ENCODE results near the gene URB1.

- no peak for TF ChIP-seq GATA2 (IDR thresholded peaks at IDR 0.05; ENCODE audit: low read depth, low read length)
- TF ChIP-seq GATA3 (IDR thresholded peaks at IDR 0.05; ENCODE audit: low read depth, low read length), result no peak
Observed at GRCh38 chr21:32359719-32360260, 33.0 kb downstream of the URB1 start.

Measured in SH-SY5Y (cell line).